Measurements from ENCODE around the gene ABHD10. TPM values are rescaled to one million over a fixed set of nuclear protein-coding genes. Genes with fewer than 3 reads are reported as not detected.

ABHD10 gene
- total RNA-seq, 1 donor from 2014 or later, result 43.6 TPM

GRCh38 chr3:112000966-112001365, 22.1 kb downstream of the ABHD10 start:
- no peak for DNase-seq (ENCODE audit: low read depth)

DNA sequence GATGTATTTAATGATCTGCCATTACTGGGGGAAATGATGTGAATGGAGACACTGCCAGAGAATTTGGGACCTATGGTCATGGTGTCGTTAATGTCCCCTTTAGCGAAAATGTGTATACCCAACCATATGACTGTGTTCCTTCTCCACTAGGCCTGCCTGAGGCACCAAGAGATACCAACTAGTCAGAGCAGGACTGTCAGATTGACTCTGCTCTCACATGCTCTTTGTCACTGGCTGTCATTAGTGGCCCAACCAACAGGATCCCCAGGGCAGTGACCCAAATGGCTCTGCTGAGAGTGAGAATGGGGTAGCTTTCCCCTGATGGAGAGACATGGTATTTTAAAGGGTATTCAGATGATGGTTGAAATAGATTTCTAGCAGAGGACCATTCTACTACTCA, 22.7 kb downstream of the ABHD10 start:
- no peak for DNase-seq (ENCODE audit: low read depth)

- peak; percentile 63 for DNase-seq (ENCODE audit: low read depth)
Observed at GRCh38 chr3:112002096-112002971, 23.5 kb downstream of the ABHD10 start.

GRCh38 chr3:112003321-112004080, 24.7 kb downstream of the ABHD10 start:
- no peak for DNase-seq (ENCODE audit: low read depth)

DNA sequence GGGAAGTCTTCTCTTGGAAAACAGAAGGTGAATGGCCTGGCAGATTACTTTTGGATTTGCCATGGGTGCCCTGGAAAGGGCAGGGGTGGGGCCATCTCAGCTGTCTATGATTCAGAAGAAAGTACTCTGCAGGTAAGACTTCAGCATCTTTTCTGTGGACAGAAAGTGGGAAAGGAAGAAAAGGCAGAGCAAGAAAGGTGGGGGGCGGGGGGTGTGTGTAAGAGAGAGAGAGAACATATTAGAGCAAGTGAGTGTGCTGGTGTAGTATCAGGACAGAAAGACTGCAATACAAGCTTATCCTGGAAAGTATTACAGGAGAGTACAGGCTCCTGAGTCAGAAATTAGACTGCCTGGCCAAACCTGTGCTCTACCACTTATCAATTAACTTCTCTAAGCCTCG, 25.4 kb downstream of the ABHD10 start:
- no peak for DNase-seq (ENCODE audit: low read depth)

DNA sequence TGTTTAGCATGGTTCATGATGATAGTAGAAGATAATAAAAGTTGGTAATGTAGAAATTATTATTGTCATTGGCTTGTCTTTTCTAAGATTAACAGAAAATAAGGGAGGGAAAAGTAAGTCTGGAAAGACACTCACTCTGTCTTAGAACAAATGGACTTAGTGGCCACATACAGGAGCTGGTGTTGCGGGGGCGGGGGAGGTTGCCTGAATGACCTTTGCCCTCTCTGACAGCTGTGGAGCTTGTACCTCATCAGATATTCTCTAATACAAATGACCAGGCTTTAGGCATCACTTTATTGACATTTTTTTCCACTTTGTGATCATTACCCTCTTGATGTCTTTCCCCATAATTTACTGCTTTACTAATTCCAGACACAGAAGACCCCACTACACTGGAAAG, 25.8 kb downstream of the ABHD10 start:
- no peak for DNase-seq (ENCODE audit: low read depth)

DNA sequence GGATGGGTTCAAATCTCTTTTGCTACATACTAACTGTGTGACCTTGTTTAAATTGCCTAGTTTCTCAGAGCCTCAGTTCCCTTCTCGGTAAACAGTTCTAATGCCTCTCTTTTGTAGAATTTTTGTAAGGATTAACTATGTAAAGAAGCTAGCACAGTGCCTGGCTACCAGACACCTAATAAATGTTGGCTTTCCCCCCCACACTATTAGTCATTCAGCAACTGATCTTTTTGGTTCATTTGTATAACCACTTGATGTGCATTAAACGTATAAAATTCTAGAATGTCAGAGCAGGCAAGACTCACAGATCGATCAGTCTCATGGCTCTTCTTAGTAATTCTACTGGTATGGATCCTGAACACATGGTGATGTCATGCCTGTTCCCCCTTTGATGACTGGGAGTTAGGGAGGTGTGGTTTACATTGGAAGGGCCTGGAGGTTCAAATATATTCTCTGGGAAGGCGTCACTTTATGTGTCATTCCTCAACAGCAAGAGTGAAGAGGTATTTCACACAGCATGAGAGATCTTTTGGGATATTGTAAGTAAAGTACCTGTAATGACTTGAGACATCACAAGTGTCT, 26.4 kb downstream of the ABHD10 start:
- DNase-seq (ENCODE audit: low read depth), result no peak

DNA sequence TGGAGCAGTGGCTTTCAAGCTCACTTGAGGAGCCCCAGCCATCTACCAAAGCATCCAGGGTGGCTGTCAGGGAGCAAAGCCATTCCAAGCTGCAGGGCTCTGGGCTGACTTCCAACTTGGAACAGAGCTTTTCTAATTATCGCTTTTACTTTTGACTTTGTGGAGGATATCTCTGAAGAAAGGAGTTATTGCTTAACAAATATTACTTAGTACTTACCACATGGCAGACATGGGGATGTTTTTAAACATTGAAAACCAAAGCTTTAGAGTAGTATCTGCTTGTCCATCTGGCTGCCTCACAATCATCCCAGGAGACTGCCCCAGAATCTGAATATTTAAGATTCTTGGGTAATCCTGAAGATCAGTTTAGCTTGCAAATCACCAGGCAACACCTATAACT, 28.8 kb downstream of the ABHD10 start:
- DNase-seq (ENCODE audit: low read depth), result peak; percentile 33

GRCh38 chr3:112009670-112010069, 30.8 kb downstream of the ABHD10 start:
- DNase-seq (ENCODE audit: low read depth), result no peak

DNA sequence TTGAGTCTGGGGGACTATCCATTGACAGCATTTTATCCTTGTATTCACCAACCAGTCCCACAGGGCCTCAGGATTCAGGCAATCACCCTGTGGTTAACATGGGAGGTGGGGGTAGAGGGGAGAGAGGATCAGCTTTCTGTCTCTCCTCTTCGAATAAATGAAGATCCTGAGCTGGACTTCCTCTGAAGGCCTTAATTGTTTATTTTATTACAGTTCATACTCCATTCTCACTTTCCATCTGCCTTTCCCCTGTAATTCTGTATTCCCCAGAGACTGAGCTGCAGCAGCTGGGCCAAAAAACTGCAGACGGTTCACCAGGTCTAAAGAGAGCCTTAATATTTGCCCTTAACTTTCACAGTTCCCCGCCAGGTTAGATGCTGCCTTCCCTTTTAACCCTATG, 31.8 kb downstream of the ABHD10 start:
- no peak for DNase-seq (ENCODE audit: low read depth)

GRCh38 chr3:112011376-112011940, 32.6 kb downstream of the ABHD10 start:
- DNase-seq (ENCODE audit: low read depth), result peak; percentile 76

- no peak for DNase-seq (ENCODE audit: low read depth)
Observed at GRCh38 chr3:112012205-112012992, 33.6 kb downstream of the ABHD10 start.

GRCh38 chr3:112013058-112013783, 34.4 kb downstream of the ABHD10 start:
- DNase-seq (ENCODE audit: low read depth), result peak; percentile 72

DNA sequence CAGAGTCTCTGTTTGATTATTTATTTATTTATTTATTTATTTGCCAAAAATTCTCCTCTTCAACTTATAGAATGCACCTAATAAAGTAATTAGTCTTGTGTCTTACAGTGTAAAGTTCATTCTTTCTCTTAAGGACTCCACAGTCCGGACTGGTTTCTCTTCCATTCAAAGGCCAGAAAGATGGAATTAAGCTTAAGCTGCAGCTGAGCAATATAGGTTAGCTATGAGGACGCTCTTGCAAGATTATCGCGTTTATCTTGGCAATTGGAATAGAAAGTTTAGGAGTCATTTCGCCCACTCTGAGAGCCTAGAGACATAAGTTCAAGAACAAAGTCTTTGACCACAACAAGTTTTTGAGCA, 34.9 kb downstream of the ABHD10 start:
- DNase-seq (ENCODE audit: low read depth), result no peak

DNA sequence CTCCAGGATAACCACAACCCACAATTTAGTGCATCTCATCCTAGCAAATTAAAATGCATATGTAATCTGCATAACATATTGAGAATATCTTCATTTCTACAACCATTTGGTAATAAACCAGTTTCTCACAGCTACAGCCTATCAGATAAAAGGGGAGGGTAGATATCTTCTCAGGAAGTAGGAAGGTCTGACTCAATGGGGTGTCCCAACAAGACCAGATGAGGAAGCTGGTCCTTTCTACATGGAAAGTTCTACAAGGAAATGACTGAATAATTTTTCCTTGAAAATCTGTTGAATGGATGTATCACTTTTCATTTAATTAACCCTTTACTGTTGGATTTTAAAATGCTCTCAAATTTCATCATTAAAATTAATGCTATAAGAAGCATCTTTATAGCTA, 38.3 kb downstream of the ABHD10 start:
- no peak for DNase-seq (ENCODE audit: low read depth)

- no peak for DNase-seq (ENCODE audit: low read depth)
Observed at GRCh38 chr3:112018712-112019111, 39.9 kb downstream of the ABHD10 start.

DNA sequence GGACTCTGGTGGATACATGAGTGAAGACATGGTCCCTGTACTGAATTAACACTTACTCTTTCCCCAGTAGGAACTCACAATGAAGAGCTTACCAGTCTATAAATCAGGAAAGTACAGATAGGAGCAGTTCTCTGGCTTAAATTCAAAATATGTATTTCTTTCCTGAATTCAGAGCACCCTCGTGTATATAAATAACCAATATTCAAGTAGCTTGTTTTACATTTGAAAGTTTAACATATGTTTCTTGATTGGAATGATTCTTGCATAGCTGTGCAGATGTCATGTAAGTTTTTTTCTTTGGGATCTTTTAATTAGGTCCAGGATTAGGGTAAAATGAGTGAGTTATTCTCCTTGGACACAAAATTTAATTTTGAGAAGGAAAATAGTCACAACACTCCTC, 40.9 kb downstream of the ABHD10 start:
- no peak for DNase-seq (ENCODE audit: low read depth)

DNA sequence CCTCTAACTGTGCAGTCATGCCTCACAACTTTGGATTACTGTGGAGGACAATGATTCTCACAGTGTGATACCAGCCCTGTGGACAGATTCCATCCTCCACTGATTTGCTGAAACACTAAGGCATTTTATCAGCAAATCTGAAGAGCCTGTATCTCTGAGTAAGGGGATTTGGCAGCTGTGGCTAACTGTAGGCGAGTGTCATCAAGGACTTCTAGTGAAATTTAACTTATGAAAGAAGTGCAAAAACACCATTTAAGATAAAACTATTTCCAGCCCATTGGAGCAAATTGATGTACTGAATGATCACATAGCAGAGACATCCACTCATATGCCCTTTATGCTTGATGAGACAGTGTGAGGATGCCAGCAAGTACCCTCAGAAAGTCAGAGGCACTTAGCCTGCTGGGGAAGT, 41.9 kb downstream of the ABHD10 start:
- DNase-seq (ENCODE audit: low read depth), result peak; percentile 57

DNA sequence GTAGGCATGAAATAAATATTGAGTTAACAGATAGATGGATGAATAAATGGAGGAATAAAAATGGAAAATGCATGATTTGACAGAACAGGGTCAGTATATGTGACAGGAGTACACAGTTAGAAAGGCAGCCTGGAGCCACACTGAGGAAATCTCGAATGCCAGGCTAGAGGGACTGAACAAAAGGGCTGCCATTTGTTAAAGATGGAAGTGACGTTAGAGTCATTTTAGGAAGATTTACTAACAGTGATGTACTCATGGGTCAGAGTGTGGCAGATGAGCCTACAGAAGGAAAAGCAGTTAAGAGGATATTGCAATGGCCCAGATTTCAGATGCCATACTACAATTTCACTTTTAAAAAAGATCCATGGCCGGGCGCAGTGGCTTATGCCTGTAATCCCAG, 48.3 kb downstream of the ABHD10 start:
- DNase-seq (ENCODE audit: low read depth), result no peak

GRCh38 chr3:112027826-112028225, 49.0 kb downstream of the ABHD10 start:
- no peak for DNase-seq (ENCODE audit: low read depth)

DNA sequence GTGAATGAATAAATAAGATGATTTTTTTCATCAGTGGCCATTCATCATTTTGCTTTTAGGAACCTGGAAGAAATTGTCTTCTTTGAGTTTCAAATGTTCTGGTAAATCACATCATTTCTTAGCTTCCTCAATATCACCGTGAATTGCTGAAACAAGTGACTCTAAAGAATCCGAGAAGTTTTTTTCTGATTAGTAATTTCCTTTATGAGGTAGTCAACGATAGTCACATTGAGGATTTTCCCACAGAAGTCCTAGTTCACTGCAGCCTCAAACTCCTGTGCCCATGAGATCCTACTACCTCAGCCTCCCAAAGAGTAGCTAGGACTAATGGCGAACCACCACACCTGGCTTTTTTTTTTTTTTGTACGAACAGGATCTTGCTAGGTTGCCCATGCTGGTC, 52.1 kb downstream of the ABHD10 start:
- no peak for DNase-seq (ENCODE audit: low read depth)
